H1 (cell line): Measurements from ENCODE around the gene B9D1. TPM values are rescaled to one million over a fixed set of nuclear protein-coding genes. Genes with fewer than 3 reads are reported as not detected.

Source experiments
- KDM1A ChIP-seq: fragments of 200-600, 300-600 bp; sonication (generic); IDR thresholded peaks from 2 replicates; pipeline ENCODE4 v1.7.1; 2016; ENCODE audit warnings: mild to moderate bottlenecking, low read length, borderline replicate concordance
- RBBP5 ChIP-seq: IDR thresholded peaks from 2 replicates; pipeline ENCODE4 v1.7.1; 2012; ENCODE audit warnings: low read depth, mild to moderate bottlenecking, inconsistent platforms, low read length, moderate library complexity, borderline replicate concordance
- RNF2 ChIP-seq: fragments of 200-900, 300-1000 bp; sonication (generic); IDR thresholded peaks from 2 replicates; pipeline ENCODE4 v1.7.1; 2016; ENCODE audit warnings: borderline replicate concordance, low read depth, mild to moderate bottlenecking, antibody characterized with exemption, low read length; ENCODE audit not compliant: poor library complexity, severe bottlenecking; ENCODE audit errors: missing control alignments
- SIN3A ChIP-seq, 2 experiments: IDR thresholded peaks in 1 of 2; conservative IDR thresholded peaks in 1 of 2; 2 replicates each; pipeline ENCODE4 v1.6.1; 2011 to 2012; ENCODE audit warnings: low read length in 2 of 2, improper control_type of control experiment in 1 of 2, low read depth in 1 of 2, mild to moderate bottlenecking in 1 of 2
- SIX5 ChIP-seq: IDR thresholded peaks from 2 replicates; pipeline ENCODE4 v1.6.1; 2011; ENCODE audit warnings: mild to moderate bottlenecking, low read depth, low read length
- SUZ12 ChIP-seq: fragments of 200-600 bp; sonication (generic); IDR thresholded peaks from 2 replicates; pipeline ENCODE4 v1.6.1; 2012; ENCODE audit warnings: mild to moderate bottlenecking, inconsistent platforms, low read length, moderate library complexity, mixed read lengths
- polyA plus RNA-seq, 7 experiments: library from polyadenylated mRNA; depleted of rRNA in 3 of 7; stranded (reverse) in 5 of 7; unstranded in 2 of 7; fragments of >200 nt in 5 of 7; fragments of 200-250 nt in 2 of 7; gene quantifications; 1 replicate in 5 of 7; 2 replicates in 1 of 7; 4 replicates in 1 of 7; pipeline versions ENCODE4 v1.2.1 to v1.2.3, GENCODE V29; 2011 to 2013; ENCODE audit warnings: missing spikeins in 2 of 7, mixed read lengths in 2 of 7
- total RNA-seq: library from RNA; stranded (reverse); fragmentation: NEBNext Ultra II Directional; extraction: Animal tissue kit (Norgen Biotek cat#: 25700); gene quantifications from 2 replicates; pipeline ENCODE4 v1.2.1, GENCODE V29; 2021

The B9D1 gene
- total and polyA plus RNA-seq, 2 of the 8 experiments (the other 6 are each of a cell fraction or from before 2014, with no cell fraction given), result 24.6 to 65.7 TPM

GRCh38 chr17:19348806-19349205 lies 13.7 kb downstream of the B9D1 start (continued):
- no peak for TF ChIP-seq SIN3A (conservative IDR thresholded peaks at IDR 0.05 in 1 of 2, IDR thresholded peaks at IDR 0.05 in 1 of 2; ENCODE audit: low read depth in 1 of 2, low read length in 2 of 2)
- no peak for TF ChIP-seq RNF2
- TF ChIP-seq SIX5, result no peak
- no peak for TF ChIP-seq SUZ12
- TF ChIP-seq KDM1A, result no peak
- no peak for TF ChIP-seq RBBP5
